ENCODE data around the gene UBP1.

UBP1 gene, protein sequence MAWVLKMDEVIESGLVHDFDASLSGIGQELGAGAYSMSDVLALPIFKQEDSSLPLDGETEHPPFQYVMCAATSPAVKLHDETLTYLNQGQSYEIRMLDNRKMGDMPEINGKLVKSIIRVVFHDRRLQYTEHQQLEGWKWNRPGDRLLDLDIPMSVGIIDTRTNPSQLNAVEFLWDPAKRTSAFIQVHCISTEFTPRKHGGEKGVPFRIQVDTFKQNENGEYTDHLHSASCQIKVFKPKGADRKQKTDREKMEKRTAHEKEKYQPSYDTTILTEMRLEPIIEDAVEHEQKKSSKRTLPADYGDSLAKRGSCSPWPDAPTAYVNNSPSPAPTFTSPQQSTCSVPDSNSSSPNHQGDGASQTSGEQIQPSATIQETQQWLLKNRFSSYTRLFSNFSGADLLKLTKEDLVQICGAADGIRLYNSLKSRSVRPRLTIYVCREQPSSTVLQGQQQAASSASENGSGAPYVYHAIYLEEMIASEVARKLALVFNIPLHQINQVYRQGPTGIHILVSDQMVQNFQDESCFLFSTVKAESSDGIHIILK

DNA sequence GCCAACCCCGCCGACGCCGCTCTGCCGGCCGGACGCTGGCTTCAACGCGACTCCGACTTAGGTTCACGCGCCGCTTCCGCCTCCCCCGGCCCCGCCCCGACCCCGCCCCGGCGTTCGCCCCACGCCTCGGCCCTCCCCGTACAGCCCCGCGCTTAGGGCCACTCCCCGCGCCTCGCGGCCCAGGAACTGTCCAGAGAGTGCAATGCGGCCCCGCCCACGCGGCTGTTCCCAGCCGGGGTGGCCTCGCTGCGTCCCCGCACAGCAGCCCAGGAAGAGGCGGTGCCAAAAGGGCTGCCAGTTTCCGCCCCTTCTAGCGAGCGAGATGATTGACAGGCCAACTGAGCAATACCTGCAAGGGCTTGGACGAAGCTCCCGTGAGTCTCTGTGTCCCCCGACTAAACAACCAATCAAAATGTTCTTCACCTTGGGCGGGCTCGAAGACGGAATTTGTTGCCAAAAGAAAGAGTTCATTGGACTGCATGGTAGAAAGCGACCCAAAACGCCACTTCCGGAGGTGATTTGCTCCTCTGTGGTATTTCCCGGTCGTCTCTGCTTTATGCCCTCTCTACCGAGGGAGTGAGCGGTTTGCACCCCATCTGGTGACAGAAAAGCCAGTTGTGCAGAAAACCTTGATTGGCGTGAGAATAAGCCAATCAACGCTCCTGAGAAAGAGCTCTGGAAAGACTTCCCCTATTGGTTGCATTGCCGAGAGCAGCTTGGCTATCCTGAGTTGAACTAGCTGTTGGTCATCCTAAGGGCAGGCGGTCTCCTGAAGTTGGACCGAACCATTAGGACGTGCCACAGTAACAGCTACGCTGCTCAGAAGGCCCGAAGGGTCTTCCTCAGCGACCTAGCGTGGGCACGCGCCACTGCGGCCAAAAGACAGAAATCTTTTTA lies at the start of gene UBP1:
Gene UBP1, minus strand, starts transcription at position 78 of the 897 bp plus-strand sequence. CDS start 557 bp downstream, outside the sequence.
- TF ChIP-seq, protein P1, sequence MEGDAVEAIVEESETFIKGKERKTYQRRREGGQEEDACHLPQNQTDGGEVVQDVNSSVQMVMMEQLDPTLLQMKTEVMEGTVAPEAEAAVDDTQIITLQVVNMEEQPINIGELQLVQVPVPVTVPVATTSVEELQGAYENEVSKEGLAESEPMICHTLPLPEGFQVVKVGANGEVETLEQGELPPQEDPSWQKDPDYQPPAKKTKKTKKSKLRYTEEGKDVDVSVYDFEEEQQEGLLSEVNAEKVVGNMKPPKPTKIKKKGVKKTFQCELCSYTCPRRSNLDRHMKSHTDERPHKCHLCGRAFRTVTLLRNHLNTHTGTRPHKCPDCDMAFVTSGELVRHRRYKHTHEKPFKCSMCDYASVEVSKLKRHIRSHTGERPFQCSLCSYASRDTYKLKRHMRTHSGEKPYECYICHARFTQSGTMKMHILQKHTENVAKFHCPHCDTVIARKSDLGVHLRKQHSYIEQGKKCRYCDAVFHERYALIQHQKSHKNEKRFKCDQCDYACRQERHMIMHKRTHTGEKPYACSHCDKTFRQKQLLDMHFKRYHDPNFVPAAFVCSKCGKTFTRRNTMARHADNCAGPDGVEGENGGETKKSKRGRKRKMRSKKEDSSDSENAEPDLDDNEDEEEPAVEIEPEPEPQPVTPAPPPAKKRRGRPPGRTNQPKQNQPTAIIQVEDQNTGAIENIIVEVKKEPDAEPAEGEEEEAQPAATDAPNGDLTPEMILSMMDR (IDR thresholded peaks at IDR 0.05): peak in 1 of 2 experiments; percentile 7

DNA sequence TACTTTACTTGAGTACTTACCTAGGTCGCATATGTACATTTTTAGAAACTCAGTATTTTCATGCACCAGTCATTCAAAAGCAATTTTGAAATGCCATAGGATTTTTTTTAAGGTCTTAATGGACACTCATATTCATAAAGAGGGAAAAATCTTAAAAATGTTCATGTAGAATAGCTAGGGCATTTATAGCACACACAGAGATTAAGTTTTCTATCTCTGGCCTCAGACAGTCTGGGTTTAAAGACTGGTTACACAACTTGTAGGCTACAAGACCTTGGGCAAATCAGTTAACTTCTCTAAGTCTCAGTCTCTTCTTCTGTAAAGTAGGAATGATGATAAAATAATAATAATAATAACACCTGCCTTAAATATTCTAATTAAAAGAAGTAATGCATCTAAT lies 48.5 kb upstream of the UBP1 start:
- no peak overlapping the region for H3K4me3 ChIP-seq
- DNase-seq: no peak
- no peak overlapping the region for H3K27ac ChIP-seq
- TF ChIP-seq, protein P1 (IDR thresholded peaks at IDR 0.05): no peak
- no peaks in the 10 kb centered on the region for H3K27me3 ChIP-seq
- H3K4me1 ChIP-seq: no peaks in the 10 kb centered on the region
- H3K36me3 ChIP-seq: no peaks in the 10 kb centered on the region
- no peaks in the 10 kb centered on the region for H3K9me3 ChIP-seq
- intact Hi-C loops (cut with DNase I; ENCODE audit: low total_unique reads): no loop called here

More for the DNA sequence above, at the start of gene UBP1:
- intact Hi-C loops (cut with DNase I; ENCODE audit: low total_unique reads): no loop called here
- H3K27me3 ChIP-seq: no peaks in the 10 kb centered on the region
- peak within 1 kb of the TSS; percentile 95 for H3K27ac ChIP-seq
- peaks cover 0 to 42% (median 29%) of the 10 kb centered on the region in 4 donors for H3K4me1 ChIP-seq
- H3K36me3 ChIP-seq: no peaks in the 10 kb centered on the region
- H3K9me3 ChIP-seq: no peaks in the 10 kb centered on the region
- DNase-seq: peak; percentile 99 to 100
- H3K4me3 ChIP-seq: peak within 1 kb of the TSS; percentile 87

DNA sequence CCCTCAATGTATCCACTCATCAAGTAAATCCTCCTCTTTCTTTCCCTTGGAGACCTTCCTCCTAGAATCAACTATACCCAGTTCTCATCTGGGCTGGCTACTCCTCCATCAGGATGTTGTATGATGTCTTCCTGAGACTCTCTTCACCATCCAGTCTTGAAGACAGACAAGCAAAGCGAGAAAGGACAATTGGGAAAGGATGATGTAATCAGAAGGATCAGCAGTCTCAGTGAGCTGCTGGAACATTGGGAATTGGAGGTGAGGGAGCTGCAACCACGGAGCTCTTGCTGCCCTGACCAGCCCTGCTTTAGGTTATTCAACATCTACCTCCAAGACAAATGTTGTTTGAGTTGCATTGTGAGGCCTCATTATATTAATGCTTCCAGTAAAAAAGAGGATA lies 48.0 kb upstream of the UBP1 start:
- no peaks in the 10 kb centered on the region for H3K27me3 ChIP-seq
- TF ChIP-seq, protein P1 (IDR thresholded peaks at IDR 0.05): no peak
- intact Hi-C loops (cut with DNase I; ENCODE audit: low total_unique reads): no loop called here

DNA sequence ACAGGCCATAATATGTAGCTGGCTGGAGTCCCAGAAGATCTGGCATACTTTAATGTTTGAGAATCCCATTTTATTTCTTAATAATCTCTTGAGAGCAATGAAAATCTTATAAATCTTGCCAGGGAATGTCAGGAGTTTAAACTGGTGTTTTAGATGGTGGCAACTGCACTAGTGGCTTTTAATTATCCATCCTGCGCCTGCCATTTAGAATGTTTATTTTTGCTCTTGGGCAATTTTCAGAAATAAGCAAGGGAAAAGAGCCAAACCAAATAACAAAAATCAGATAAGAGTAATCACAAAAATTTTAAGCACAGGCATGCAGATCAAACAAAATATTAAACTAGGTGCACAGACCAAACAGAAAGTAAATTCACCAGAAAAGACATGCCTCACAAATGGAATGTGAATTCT lies 41.9 kb upstream of the UBP1 start:
- H3K36me3 ChIP-seq: no peaks in the 10 kb centered on the region
- H3K4me1 ChIP-seq: peaks cover 0 to 29% (median 9%) of the 10 kb centered on the region in 4 donors
- TF ChIP-seq, protein P1 (IDR thresholded peaks at IDR 0.05): no peak
- DNase-seq: no peak
- H3K27ac ChIP-seq: peak overlapping the region; percentile 41 to 58
- H3K9me3 ChIP-seq: no peaks in the 10 kb centered on the region
- H3K27me3 ChIP-seq: no peaks in the 10 kb centered on the region
- no peak overlapping the region for H3K4me3 ChIP-seq
- intact Hi-C loops (cut with DNase I; ENCODE audit: low total_unique reads): no loop called here

More for the DNA sequence above, 48.0 kb upstream of the UBP1 start:
- Histone ChIP-seq H3K36me3 (no peaks in the 10 kb centered on the region), H3K4me1 (peaks cover 0 to 1% (median under 1%) of the 10 kb centered on the region in 4 donors), H3K4me3 (no peak overlapping the region), H3K27ac (no peak overlapping the region), H3K9me3 (no peaks in the 10 kb centered on the region)
- no peak for DNase-seq

DNA sequence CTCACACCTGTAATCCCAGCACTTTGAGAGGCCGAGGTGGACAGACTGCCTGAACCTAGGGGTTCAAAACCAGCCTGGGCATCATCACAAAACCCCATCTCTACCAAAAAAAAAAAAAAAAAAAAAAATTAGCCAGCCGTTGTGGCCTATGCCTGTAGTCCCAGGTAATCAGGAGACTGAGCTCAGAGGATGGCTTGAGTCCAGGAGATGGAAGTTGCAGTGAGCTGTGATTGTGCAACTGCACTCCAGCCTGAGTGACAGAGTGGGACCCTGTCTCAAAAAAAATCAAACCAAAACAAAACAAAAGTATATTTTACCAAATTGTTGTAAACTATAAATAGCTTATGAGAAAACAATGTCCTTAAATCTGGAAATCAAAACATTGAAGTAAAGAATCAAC lies 34.7 kb upstream of the UBP1 start:
- H3K27me3 ChIP-seq: no peaks in the 10 kb centered on the region
- no peak for DNase-seq
- H3K9me3 ChIP-seq: no peaks in the 10 kb centered on the region
- H3K4me3 ChIP-seq: no peak overlapping the region
- no peaks in the 10 kb centered on the region for H3K4me1 ChIP-seq
- TF ChIP-seq, protein P1 (IDR thresholded peaks at IDR 0.05): no peak
- H3K36me3 ChIP-seq: no peaks in the 10 kb centered on the region
- no peak overlapping the region for H3K27ac ChIP-seq
- intact Hi-C loops (cut with DNase I; ENCODE audit: low total_unique reads): no loop called here
